HepG2 (cell line): ENCODE data around the gene DCAF7. TPM values are rescaled to one million over a fixed set of nuclear protein-coding genes. Genes with fewer than 3 reads are reported as not detected.

Experiments used
- AFF4 ChIP-seq: sonication (generic); formaldehyde crosslinking; IDR thresholded peaks from 2 replicates; pipeline ENCODE4 v1.4.0; 2020; ENCODE audit warnings: missing genetic modification reagents
- DDIT3 ChIP-seq: sonication (generic); formaldehyde crosslinking; IDR thresholded peaks from 2 replicates; pipeline ENCODE4 v1.4.0; 2020; ENCODE audit warnings: mild to moderate bottlenecking, missing genetic modification reagents
- EEA1 ChIP-seq: sonication (generic); formaldehyde crosslinking; IDR thresholded peaks from 2 replicates; pipeline ENCODE4 v1.5.1; 2020; ENCODE audit warnings: mild to moderate bottlenecking, missing genetic modification reagents, borderline replicate concordance
- EED ChIP-seq: sonication (generic); formaldehyde crosslinking; IDR thresholded peaks from 2 replicates; pipeline ENCODE4 v1.5.0; 2020; ENCODE audit warnings: mild to moderate bottlenecking, missing genetic modification reagents
- HMG20B ChIP-seq: conservative IDR thresholded peaks from 2 replicates; pipeline ENCODE4 v1.6.1; 2016; ENCODE audit warnings: missing genetic modification reagents, missing compliant biosample characterization
- HNF1B ChIP-seq: sonication (generic); formaldehyde crosslinking; IDR thresholded peaks from 2 replicates; pipeline ENCODE4 v1.5.1; 2020; ENCODE audit warnings: mild to moderate bottlenecking, moderate library complexity, missing genetic modification reagents
- NR2F1 ChIP-seq, 2 experiments: fragments of 450-650 bp in 1 of 2; formaldehyde crosslinking in 1 of 2; IDR thresholded peaks; 2 replicates each; pipeline versions ENCODE4 v1.5.0 to v1.6.1; 2016 to 2020; ENCODE audit warnings: mild to moderate bottlenecking in 1 of 2, missing compliant biosample characterization in 1 of 2, missing genetic modification reagents in 1 of 2, moderate library complexity in 1 of 2
- POLR2AphosphoS5 ChIP-seq: IDR thresholded peaks from 2 replicates; pipeline ENCODE4 v1.6.1; 2012; ENCODE audit warnings: low read depth, low read length
- PREB ChIP-seq: sonication (generic); formaldehyde crosslinking; IDR thresholded peaks from 2 replicates; pipeline ENCODE4 v1.4.0; 2020; ENCODE audit warnings: missing genetic modification reagents
- RNF219 ChIP-seq: sonication (generic); formaldehyde crosslinking; IDR thresholded peaks from 2 replicates; pipeline ENCODE4 v1.5.0; 2020; ENCODE audit warnings: mild to moderate bottlenecking, missing genetic modification reagents
- TEAD2 ChIP-seq: sonication (generic); formaldehyde crosslinking; IDR thresholded peaks from 2 replicates; pipeline ENCODE4 v1.9.0; 2021; ENCODE audit warnings: missing genetic modification reagents
- WIZ ChIP-seq: sonication (generic); formaldehyde crosslinking; IDR thresholded peaks from 2 replicates; pipeline ENCODE4 v1.5.1; 2020; ENCODE audit warnings: mild to moderate bottlenecking, missing genetic modification reagents
- ZBTB4 ChIP-seq: sonication (generic); formaldehyde crosslinking; IDR thresholded peaks from 2 replicates; pipeline ENCODE4 v1.4.0; 2020; ENCODE audit warnings: missing genetic modification reagents, mild to moderate bottlenecking, borderline replicate concordance
- ZNF235 ChIP-seq: sonication (generic); formaldehyde crosslinking; IDR thresholded peaks from 2 replicates; pipeline ENCODE4 v1.8.1; 2023; ENCODE audit warnings: mild to moderate bottlenecking, missing genetic modification reagents, borderline replicate concordance
- ZNF329 ChIP-seq: sonication (generic); formaldehyde crosslinking; IDR thresholded peaks from 2 replicates; pipeline ENCODE4 v1.9.0; 2021; ENCODE audit warnings: low read depth, mild to moderate bottlenecking, missing genetic modification reagents
- polyA plus RNA-seq, 8 experiments: library from polyadenylated mRNA; depleted of rRNA in 3 of 8; stranded (reverse) in 7 of 8; unstranded in 1 of 8; fragments of >200 nt; fragmentation: Illumina TruSeq in 4 of 8; extraction: Trizol in 4 of 8; gene quantifications; 2 replicates each; pipeline versions ENCODE4 v1.2.1 to v1.2.3, GENCODE V29; 2011 to 2016; ENCODE audit warnings: low read depth in 4 of 8, missing spikeins in 1 of 8, mixed read lengths in 1 of 8; ENCODE audit not compliant: insufficient read depth in 1 of 8
- total RNA-seq, 5 experiments: library from RNA; depleted of rRNA; stranded (reverse); fragments of >200 nt; fragmentation: Illumina TruSeq; extraction: Trizol; gene quantifications; 2 replicates each; pipeline ENCODE4 v1.2.3, GENCODE V29; 2016; ENCODE audit warnings: low read depth in 1 of 5

The DCAF7 gene
- total and polyA plus RNA-seq, 2 of the 13 experiments (the other 11 are each of a cell fraction or from before 2014, with no cell fraction given): 55.2 to 73.4 TPM

GRCh38 chr17:63601439-63602371 is 51.4 kb downstream of the DCAF7 start (continued):
- TF ChIP-seq ZBTB4 (CRISPR knock-in tag) (no peak), HMG20B (no peak), EEA1 (no peak), POLR2AphosphoS5 (peak; percentile 39; the same call in 1 of the 2 replicates), ZNF329 (CRISPR knock-in tag) (no peak), NR2F1 (CRISPR knock-in tag; IDR thresholded peaks at IDR 0.05) (peak in 1 of 2 experiments; percentile 37; a peak in 1 of 4 replicates), EED (CRISPR knock-in tag) (no peak), RNF219 (CRISPR knock-in tag) (no peak), DDIT3 (CRISPR knock-in tag) (no peak), HNF1B (no peak), PREB (CRISPR knock-in tag) (no peak), TEAD2 (CRISPR knock-in tag) (no peak), WIZ (CRISPR knock-in tag) (no peak), AFF4 (CRISPR knock-in tag) (no peak), ZNF235 (CRISPR knock-in tag) (no peak)
